HG02870 (cell line): ENCODE results near the gene TNRC6B.
A peak's percentile ranks its signal among the peaks of the same experiment; 100 is the strongest.
"Not testable (repeated sequence)": the region's sequence is repeated elsewhere in the genome, so short reads cannot be mapped to it uniquely, and the experiment has no call there.

ENCODE experiments used
- ATAC-seq: cut with Tn5 transposase; IDR thresholded peaks from one replicate; pipeline ENCODE4 v1.9.1; 2021; ENCODE audit warnings: mild to moderate bottlenecking, moderate library complexity; ENCODE audit not compliant: unreplicated experiment

Gene TNRC6B

GRCh38 chr22:40177738-40178416 is at the start of gene TNRC6B:
TSS of gene TNRC6B (plus strand) at chr22:40177925. CDS start at chr22:40178136, 211 bp downstream.
- peak; percentile 86 for ATAC-seq

- ATAC-seq, result peak; percentile 48
Measured at GRCh38 chr22:40128989-40129388, 48.7 kb upstream of the TNRC6B start.

GRCh38 chr22:40137132-40137531 is 40.6 kb upstream of the TNRC6B start:
- no peak for ATAC-seq

DNA sequence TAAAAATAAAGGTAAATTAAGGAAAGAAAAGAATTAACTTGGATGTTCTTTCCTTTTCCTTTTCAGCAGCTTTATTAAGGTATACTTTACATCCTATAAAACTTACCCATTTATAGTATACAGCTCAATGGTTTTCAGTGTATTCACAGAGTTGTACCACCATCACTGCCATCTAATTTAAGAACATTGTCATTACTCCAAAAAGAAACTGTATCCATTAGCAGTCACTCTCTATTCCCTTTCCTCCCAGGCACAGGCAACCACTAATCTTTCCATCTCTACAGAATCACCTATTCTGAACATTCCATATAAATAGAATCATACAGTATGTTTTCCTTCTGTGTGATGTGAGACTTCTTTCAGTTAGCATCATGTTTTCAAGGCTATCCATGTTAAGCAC is 38.9 kb upstream of the TNRC6B start:
- ATAC-seq, result no peak

- ATAC-seq, result no peak
Measured at GRCh38 chr22:40147388-40148176, 30.1 kb upstream of the TNRC6B start.

DNA sequence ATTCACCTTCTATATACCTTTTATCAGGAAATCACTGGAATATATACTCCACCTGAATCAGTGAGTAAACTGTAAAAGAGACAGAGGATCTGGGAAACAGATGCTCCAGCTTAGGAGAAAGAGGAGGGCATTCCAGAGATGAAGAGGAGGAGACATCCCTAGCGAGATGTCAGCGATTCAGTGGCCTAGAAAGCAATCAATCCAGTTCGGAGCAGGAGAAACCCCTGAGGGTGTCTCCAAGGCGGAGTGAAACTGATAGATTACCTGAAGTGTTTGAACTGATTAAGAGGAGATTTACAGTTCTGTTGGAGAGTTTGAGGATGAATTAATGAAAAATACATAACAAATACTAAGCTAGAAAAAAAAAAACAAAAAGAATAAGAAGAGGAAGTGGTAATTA is 24.5 kb upstream of the TNRC6B start:
- no peak for ATAC-seq

DNA sequence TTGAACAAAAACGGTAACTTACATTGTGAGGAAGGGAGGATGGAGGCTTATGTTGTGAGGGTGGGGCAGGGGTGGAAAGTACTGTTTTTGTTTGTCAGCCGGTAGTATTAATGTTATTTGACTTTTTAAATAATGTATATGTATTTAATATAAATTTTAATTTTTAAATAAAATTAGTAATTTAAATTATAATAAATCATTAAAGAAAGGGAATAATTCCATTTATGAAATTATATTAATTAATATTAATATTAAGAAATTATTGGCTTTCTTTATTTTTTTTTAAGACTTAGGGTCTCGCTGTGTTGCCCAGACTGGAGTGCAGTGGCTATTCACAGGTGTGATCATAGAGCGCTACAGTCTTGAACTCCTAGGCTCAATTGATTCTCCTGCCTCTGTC is 24.0 kb upstream of the TNRC6B start:
- ATAC-seq, result no peak

DNA sequence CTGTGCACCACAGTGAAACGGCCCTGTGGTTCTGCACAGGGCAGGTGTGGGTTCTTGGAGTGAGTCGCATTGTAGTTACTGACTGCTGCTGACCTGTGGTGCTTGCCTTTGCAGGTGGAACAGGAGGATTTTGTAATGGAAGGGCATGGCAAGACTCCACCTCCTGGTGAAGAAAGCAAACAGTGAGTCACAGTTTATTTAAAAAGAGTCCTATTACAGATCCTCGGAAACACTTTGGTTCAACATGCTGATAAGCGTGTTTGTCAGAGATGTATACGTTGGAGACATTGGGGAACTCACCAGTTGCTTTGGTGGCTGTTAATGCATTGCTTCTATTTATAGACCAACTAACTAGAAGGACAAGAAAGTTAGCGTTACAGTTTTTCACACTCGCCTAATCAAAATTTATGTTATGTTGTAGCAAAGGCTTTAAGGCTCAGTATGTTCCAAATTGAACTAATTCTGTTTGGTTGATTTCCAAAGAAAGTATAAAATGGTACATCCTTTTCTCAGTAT is 21.7 kb upstream of the TNRC6B start:
- no peak for ATAC-seq

DNA sequence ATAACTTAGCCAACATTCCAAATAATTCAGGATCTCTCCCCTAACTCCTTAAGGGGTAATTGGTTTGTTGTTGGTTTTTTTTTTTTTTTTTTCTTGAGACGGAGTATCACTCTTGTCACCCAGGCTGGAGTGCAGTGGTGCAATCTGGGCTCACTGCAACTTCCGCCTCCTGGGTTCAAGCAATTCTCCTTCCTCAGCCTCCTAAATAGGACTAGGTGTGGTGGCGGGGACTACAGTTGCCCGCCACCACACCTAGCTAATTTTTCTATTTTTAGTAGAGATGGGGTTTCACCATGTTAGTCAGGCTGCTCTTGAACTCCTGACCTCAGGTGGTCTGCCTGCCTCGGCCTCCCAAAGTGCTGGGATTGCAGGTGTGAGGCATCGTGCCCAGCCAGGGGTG is 21.0 kb upstream of the TNRC6B start:
- not testable (repeated sequence) for ATAC-seq

GRCh38 chr22:40157330-40157945 is 20.3 kb upstream of the TNRC6B start:
- ATAC-seq, result no peak

DNA sequence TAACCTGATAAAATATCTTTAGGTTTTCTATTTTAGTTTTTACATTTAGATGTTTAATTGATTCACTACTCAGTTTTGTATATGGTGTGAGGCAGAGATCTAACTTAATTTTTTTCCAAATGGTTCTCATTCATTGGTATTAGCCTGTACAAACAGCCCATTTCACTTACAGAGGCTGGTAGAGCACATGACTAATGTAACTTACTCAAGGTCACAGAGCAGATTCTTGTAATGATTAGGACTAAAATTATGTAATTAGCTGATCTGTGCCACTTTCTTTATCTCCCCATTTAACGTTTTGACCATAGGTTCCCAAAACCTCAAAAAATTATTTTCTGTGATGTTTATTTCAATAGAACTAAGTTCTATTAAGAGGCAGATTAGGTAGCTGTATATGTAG is 16.5 kb upstream of the TNRC6B start:
- ATAC-seq, result no peak

- not testable (repeated sequence) for ATAC-seq
Measured at GRCh38 chr22:40165537-40165936, 12.2 kb upstream of the TNRC6B start.

- no peak for ATAC-seq
Measured at GRCh38 chr22:40175611-40176244, 2.0 kb upstream of the TNRC6B start.

- ATAC-seq, result no peak
Measured at GRCh38 chr22:40176921-40177737, 596 bp upstream of the TNRC6B start.

GRCh38 chr22:40178417-40179409 is 988 bp downstream of the TNRC6B start:
- ATAC-seq, result no peak

DNA sequence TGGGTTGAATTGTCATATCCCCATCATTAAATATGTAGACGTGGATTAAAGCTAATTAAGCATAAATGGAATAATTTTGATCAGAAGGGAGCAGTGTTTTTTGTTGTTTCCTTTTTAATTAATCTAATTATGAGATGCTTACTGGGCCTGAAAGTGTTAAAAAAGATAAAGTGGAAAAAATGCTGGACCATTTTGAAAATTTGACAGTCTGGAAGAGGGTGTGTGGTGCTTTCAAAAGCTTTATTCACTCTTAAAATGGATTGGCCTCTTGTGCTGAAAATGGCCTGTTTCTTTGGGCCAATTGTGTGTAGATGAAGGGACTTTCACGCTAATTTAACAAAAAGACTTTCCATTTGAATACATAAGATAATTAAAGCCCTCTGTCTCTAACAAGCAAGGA is 1.8 kb downstream of the TNRC6B start:
- no peak for ATAC-seq

- no peak for ATAC-seq
Measured at GRCh38 chr22:40180403-40180802, 2.7 kb downstream of the TNRC6B start.

- no peak for ATAC-seq
Measured at GRCh38 chr22:40181323-40181722, 3.6 kb downstream of the TNRC6B start.

GRCh38 chr22:40182231-40182835 is 4.6 kb downstream of the TNRC6B start:
- no peak for ATAC-seq
